Measurements from ENCODE around the gene MAN2A1. TPM values are rescaled to one million over a fixed set of nuclear protein-coding genes. Genes with fewer than 3 reads are reported as not detected.
A peak's percentile ranks its signal among the peaks of the same experiment; 100 is the strongest.

The MAN2A1 gene
- total RNA-seq, 2 donors from 2014 or later = 60.7 to 62.1 TPM

DNA sequence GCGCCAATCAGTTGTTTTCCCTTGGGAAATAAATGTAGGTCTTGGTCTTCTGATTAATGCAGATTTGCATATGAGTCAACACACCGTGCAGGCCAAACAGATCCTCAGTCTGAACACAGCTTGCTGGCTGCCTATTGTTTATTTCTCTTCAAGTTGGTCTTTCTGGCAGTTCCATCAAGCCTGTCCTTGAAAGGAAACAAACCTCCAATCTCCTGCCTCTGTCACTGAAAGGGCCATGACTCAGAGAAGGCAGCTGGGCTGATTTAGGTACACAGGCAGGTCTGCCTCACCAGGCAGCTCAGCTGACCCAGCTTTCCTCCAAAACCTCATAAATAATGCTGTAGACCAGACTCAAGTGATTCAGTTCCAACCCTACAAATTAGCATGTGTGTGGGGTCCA, 175.9 kb downstream of the MAN2A1 start:
- no peak for DNase-seq
- no peak overlapping the region for H3K4me3 ChIP-seq (ENCODE audit: low read length)
- H3K36me3 Mint-ChIP-seq (ENCODE audit: low read depth) = peaks cover 38% of the 10 kb centered on the region
- peaks cover 48% of the 10 kb centered on the region for H3K36me3 ChIP-seq (ENCODE audit: control insufficient read depth, insufficient read depth, low read length)
- no peak overlapping the region for H3K27ac Mint-ChIP-seq
- H3K27ac ChIP-seq (ENCODE audit: low read depth, low read length) = peak overlapping the region; percentile 0
- H3K4me1 Mint-ChIP-seq = no peaks in the 10 kb centered on the region
- TF ChIP-seq, protein P1, sequence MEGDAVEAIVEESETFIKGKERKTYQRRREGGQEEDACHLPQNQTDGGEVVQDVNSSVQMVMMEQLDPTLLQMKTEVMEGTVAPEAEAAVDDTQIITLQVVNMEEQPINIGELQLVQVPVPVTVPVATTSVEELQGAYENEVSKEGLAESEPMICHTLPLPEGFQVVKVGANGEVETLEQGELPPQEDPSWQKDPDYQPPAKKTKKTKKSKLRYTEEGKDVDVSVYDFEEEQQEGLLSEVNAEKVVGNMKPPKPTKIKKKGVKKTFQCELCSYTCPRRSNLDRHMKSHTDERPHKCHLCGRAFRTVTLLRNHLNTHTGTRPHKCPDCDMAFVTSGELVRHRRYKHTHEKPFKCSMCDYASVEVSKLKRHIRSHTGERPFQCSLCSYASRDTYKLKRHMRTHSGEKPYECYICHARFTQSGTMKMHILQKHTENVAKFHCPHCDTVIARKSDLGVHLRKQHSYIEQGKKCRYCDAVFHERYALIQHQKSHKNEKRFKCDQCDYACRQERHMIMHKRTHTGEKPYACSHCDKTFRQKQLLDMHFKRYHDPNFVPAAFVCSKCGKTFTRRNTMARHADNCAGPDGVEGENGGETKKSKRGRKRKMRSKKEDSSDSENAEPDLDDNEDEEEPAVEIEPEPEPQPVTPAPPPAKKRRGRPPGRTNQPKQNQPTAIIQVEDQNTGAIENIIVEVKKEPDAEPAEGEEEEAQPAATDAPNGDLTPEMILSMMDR (conservative IDR thresholded peaks at IDR 0.05) = no peak
- no peaks in the 10 kb centered on the region for H3K9me3 ChIP-seq (ENCODE audit: control insufficient read depth, low read length)
- no peaks in the 10 kb centered on the region for H3K27me3 ChIP-seq (ENCODE audit: control insufficient read depth, insufficient read depth, low read length, poor library complexity, severe bottlenecking)
- H3K9me3 Mint-ChIP-seq = no peaks in the 10 kb centered on the region
- H3K27me3 Mint-ChIP-seq (ENCODE audit: insufficient read depth) = no peaks in the 10 kb centered on the region
- H3K4me1 ChIP-seq (ENCODE audit: control insufficient read depth, insufficient read depth, low read length) = no peaks in the 10 kb centered on the region
- 43 to 93% methylated on average over 1 to 2 of the region's 2 CpGs for WGBS, 2 experiments (ENCODE audit: insufficient coverage in 1 of 2, insufficient read length in 1 of 2)
- H3K9ac ChIP-seq (ENCODE audit: extremely low read depth, low read length, poor library complexity, severe bottlenecking) = no peak overlapping the region
- no peak overlapping the region for H3K4me3 Mint-ChIP-seq

DNA sequence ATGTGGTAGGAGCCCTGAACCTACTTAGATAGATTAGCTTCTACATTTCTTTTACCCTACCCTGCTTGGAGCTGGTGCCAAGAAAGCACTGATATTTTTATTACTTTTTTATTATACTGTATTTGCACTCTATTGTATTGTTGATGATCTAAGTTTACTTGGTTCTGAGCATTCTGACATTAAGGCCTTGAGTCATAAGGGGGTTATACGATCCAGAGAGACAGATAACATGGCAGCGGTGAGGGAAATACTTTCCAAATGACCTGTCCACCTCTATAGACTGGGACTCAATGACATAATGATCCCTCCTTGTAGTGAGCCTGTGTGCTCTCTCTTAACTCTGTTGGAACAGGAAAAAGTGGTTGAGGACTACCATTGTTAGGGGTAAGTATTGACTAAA, 176.3 kb downstream of the MAN2A1 start:
- no peak for DNase-seq
- Histone ChIP-seq H3K9me3 (ENCODE audit: control insufficient read depth, low read length) (no peaks in the 10 kb centered on the region), H3K4me3 (ENCODE audit: low read length) (no peak overlapping the region), H3K36me3 (ENCODE audit: control insufficient read depth, insufficient read depth, low read length) (peaks cover 44% of the 10 kb centered on the region), H3K4me1 (ENCODE audit: control insufficient read depth, insufficient read depth, low read length) (no peaks in the 10 kb centered on the region), H3K27ac (ENCODE audit: low read depth, low read length) (no peak overlapping the region), H3K27me3 (ENCODE audit: control insufficient read depth, insufficient read depth, low read length, poor library complexity, severe bottlenecking) (no peaks in the 10 kb centered on the region), H3K9ac (ENCODE audit: extremely low read depth, low read length, poor library complexity, severe bottlenecking) (no peak overlapping the region)
- TF ChIP-seq, protein P1 (conservative IDR thresholded peaks at IDR 0.05) = no peak
- WGBS, 2 experiments (ENCODE audit: insufficient coverage in 1 of 2, insufficient read length in 1 of 2) = 96 to 100% methylated on average over 2 of the region's 2 CpGs
- no peak overlapping the region for H3K27ac Mint-ChIP-seq
- H3K4me1 Mint-ChIP-seq = no peaks in the 10 kb centered on the region
- H3K9me3 Mint-ChIP-seq = no peaks in the 10 kb centered on the region
- no peaks in the 10 kb centered on the region for H3K27me3 Mint-ChIP-seq (ENCODE audit: insufficient read depth)
- H3K36me3 Mint-ChIP-seq (ENCODE audit: low read depth) = peaks cover 38% of the 10 kb centered on the region
- H3K4me3 Mint-ChIP-seq = no peak overlapping the region

DNA sequence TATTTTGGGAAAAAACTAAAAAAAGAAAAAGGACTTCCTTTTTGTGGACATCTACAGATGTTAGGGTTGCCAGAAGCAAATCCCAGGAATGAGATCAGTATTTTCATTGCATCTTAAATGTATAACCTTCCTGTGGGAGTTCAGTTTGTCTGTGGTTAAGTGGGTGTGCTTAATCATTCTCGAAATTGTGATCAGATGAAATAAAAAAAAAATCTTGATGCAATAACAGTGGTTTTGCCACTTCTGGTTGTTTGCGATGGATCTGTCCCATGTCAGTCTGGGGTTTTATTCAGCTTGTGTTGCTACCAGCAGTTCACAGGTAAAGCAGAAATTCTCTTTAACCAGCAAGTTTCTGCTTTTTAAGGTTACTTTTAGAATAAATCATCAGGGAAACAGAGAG, 179.0 kb downstream of the MAN2A1 start:
- no peak overlapping the region for H3K27ac ChIP-seq (ENCODE audit: low read depth, low read length)
- Mint-ChIP-seq H3K27me3 (ENCODE audit: insufficient read depth) (no peaks in the 10 kb centered on the region), H3K4me1 (no peaks in the 10 kb centered on the region), H3K27ac (no peak overlapping the region), H3K9me3 (no peaks in the 10 kb centered on the region), H3K36me3 (ENCODE audit: low read depth) (peaks cover 33% of the 10 kb centered on the region), H3K4me3 (no peak overlapping the region)
- DNase-seq = no peak
- 96 to 100% methylated on average over 2 of the region's 2 CpGs for WGBS, 2 experiments (ENCODE audit: insufficient coverage in 1 of 2, insufficient read length in 1 of 2)
- H3K36me3 ChIP-seq (ENCODE audit: control insufficient read depth, insufficient read depth, low read length) = peaks cover 26% of the 10 kb centered on the region
- no peaks in the 10 kb centered on the region for H3K27me3 ChIP-seq (ENCODE audit: control insufficient read depth, insufficient read depth, low read length, poor library complexity, severe bottlenecking)
- H3K9me3 ChIP-seq (ENCODE audit: control insufficient read depth, low read length) = no peaks in the 10 kb centered on the region
- no peak overlapping the region for H3K9ac ChIP-seq (ENCODE audit: extremely low read depth, low read length, poor library complexity, severe bottlenecking)
- no peak overlapping the region for H3K4me3 ChIP-seq (ENCODE audit: low read length)
- H3K4me1 ChIP-seq (ENCODE audit: control insufficient read depth, insufficient read depth, low read length) = no peaks in the 10 kb centered on the region
- TF ChIP-seq, protein P1 (conservative IDR thresholded peaks at IDR 0.05) = no peak
